Psoas muscle (tissue), 8 donors: ENCODE data around the gene ADRM1. TPM values are rescaled to one million over a fixed set of nuclear protein-coding genes. Genes with fewer than 3 reads are reported as not detected.

ENCODE experiments used
- ATAC-seq, 4 donors: fragments of 200-7000 bp; cut with Tn5 transposase; one replicate each; pipeline ENCODE4 v1.9.1; 2020; ENCODE audit warnings: moderate library complexity in 3 of 4, mild to moderate bottlenecking in 2 of 4
- DNase-seq, 2 donors: peaks; one replicate each; pipeline ENCODE4 v3.0.0-alpha.2; 2020
- H3K27ac ChIP-seq: fragments of 200-600 bp; one replicate; pipeline ENCODE4 v1.8.0; 2022
- H3K27me3 ChIP-seq, 3 donors: fragments of 200-600 bp in 1 of 3; one replicate each; pipeline versions ENCODE4 v1.6.1 to v1.8.0; 2013 to 2022; ENCODE audit warnings: low read length in 2 of 3, mild to moderate bottlenecking in 2 of 3, moderate library complexity in 1 of 3; ENCODE audit not compliant: insufficient read depth in 3 of 3
- H3K36me3 ChIP-seq, 2 donors: fragments of 200-600 bp in 1 of 2; one replicate each; pipeline versions ENCODE4 v1.6.1 to v1.8.0; 2013 to 2022; ENCODE audit warnings: low read depth in 1 of 2, mild to moderate bottlenecking in 1 of 2, moderate library complexity in 1 of 2; ENCODE audit not compliant: insufficient read depth in 1 of 2
- H3K4me1 ChIP-seq: fragments of 200-600 bp; one replicate; pipeline ENCODE4 v1.8.0; 2022
- H3K4me3 ChIP-seq: fragments of 200-600 bp; one replicate; pipeline ENCODE4 v1.8.0; 2022; ENCODE audit warnings: mild to moderate bottlenecking
- H3K9me3 ChIP-seq: fragments of 200-600 bp; one replicate; pipeline ENCODE4 v1.8.0; 2022
- CTCF ChIP-seq: fragments of 200-600 bp; IDR thresholded peaks from one replicate; pipeline ENCODE4 v1.8.0; 2022; ENCODE audit warnings: antibody characterized with exemption
- WGBS, 3 donors: extraction: QIAGEN DNeasy Blood & Tissue Kit; methylation state at CpG; one replicate each; pipeline versions ENCODE4 v1.1.6 to v1.1.7; 2013; 5-methylcytosine and 5-hydroxymethylcytosine counted together
- intact Hi-C, 2 donors: fragments of 100-400 bp; cut with DNase I; formaldehyde crosslinking; loops; one replicate each; pipeline versions ENCODE4 v1.11.0 to v1.14.2; 2022
- polyA plus RNA-seq, 3 donors: library from polyadenylated mRNA; stranded (reverse); fragments of 200-250 nt; gene quantifications; one replicate each; pipeline ENCODE4 v1.2.3, GENCODE V29; 2013
- total RNA-seq, 4 donors: library from RNA; stranded (reverse); fragmentation: NEBNext Ultra II Directional in 2 of 4; extraction: Animal tissue kit (Norgen Biotek cat#: 25700) in 2 of 4; gene quantifications; one replicate each; pipeline versions ENCODE4 v1.2.1 to v1.2.4, GENCODE V29; 2021 to 2023
- donor health status: healthy with polysubstance abuse.
- donor health status: DM: no; HTN: no; CAD: no; lungs with moderate emphysema.
- donor health status: Bipolar disorder and iron deficiency.
- donor health status: healthy.
- donor health status: DM: yes; HTN: yes; CAD: no.
- donor health status: DM: no; HTN: no; CAD: no.
- donor health status: DM: no; HTN: no; CAD: no.
- donor health status: DM: yes; HTN: yes; CAD: no.

Gene ADRM1
- total and polyA plus RNA-seq, 7 donors: 142 to 603 (median 280) TPM

- TF ChIP-seq CTCF: no peak
- Histone ChIP-seq H3K9me3 (no peaks in the 10 kb centered on the region), H3K27ac (no peak overlapping the region), H3K4me3 (no peak overlapping the region), H3K4me1 (peaks cover 11% of the 10 kb centered on the region), H3K27me3 (no peaks in the 10 kb centered on the region), H3K36me3 (peaks cover 0 to 44% of the 10 kb centered on the region in 2 donors)
- ATAC-seq (no peak), DNase-seq (no peak)
- 81 to 87% (median 85%) methylated on average over 12 of the region's 12 CpGs for WGBS, 3 donors
- intact Hi-C loops: loop anchor here (2.0 to 10.0 kb wide), 3 partner anchors 53 to 195 kb away; no protein-coding TSS in a partner anchor
Measured at GRCh38 chr20:62299666-62300236, 3.0 kb upstream of the ADRM1 start.

- intact Hi-C loops: loop anchor here (2.0 to 10.0 kb wide), 3 partner anchors 52 to 194 kb away; no protein-coding TSS in a partner anchor
- Histone ChIP-seq H3K27ac (no peak overlapping the region), H3K4me1 (peaks cover 16% of the 10 kb centered on the region), H3K36me3 (peaks cover 0 to 46% of the 10 kb centered on the region in 2 donors), H3K27me3 (no peaks in the 10 kb centered on the region), H3K4me3 (no peak overlapping the region), H3K9me3 (no peaks in the 10 kb centered on the region)
- no peak for ATAC-seq
- no peak for TF ChIP-seq CTCF
- no peak for DNase-seq
- 64 to 74% (median 69%) methylated on average over 11 of the region's 11 CpGs for whole genome bisulfite sequencing, 3 donors
Measured at GRCh38 chr20:62300319-62300718, 2.5 kb upstream of the ADRM1 start.

- WGBS, 3 donors: 80 to 85% (median 85%) methylated on average over 11 of the region's 11 CpGs
- TF ChIP-seq CTCF: no peak
- H3K4me3 ChIP-seq: no peak overlapping the region
- no peaks in the 10 kb centered on the region for H3K27me3 ChIP-seq
- H3K27ac ChIP-seq: peak overlapping the region; percentile 99
- peaks cover 0 to 46% of the 10 kb centered on the region in 2 donors for H3K36me3 ChIP-seq
- intact Hi-C loops: loop anchor here (1.0 to 10.0 kb wide), 4 partner anchors 51 to 194 kb away; no protein-coding TSS in a partner anchor
- peaks cover 25% of the 10 kb centered on the region for H3K4me1 ChIP-seq
- ATAC-seq: no peak
- DNase-seq: no peak
- no peaks in the 10 kb centered on the region for H3K9me3 ChIP-seq
Measured at GRCh38 chr20:62301111-62301668, 1.6 kb upstream of the ADRM1 start.

GRCh38 chr20:62301773-62302340 lies 940 bp upstream of the ADRM1 start:
- Histone ChIP-seq H3K4me3 (peak overlapping the region; percentile 84), H3K27me3 (no peaks in the 10 kb centered on the region), H3K27ac (peak overlapping the region; percentile 99), H3K4me1 (peaks cover 25% of the 10 kb centered on the region), H3K9me3 (no peaks in the 10 kb centered on the region), H3K36me3 (peaks cover 2 to 46% of the 10 kb centered on the region in 2 donors)
- intact Hi-C loops: loop anchor here (1.0 to 10.0 kb wide), 5 partner anchors 50 to 193 kb away; no protein-coding TSS in a partner anchor
- ATAC-seq (peak; percentile 65 to 82 (median 70)), DNase-seq (peak; percentile 96 to 98)
- 3% methylated on average over 21 to 24 of the region's 24 CpGs for WGBS, 3 donors
- peak; percentile 91 for TF ChIP-seq CTCF
